Memory B cell (primary cell): ENCODE measurements around the gene KEL.
A peak's percentile ranks its signal among the peaks of the same experiment; 100 is the strongest.

Source experiments
- ATAC-seq: fragments of 150-1000 bp; cut with Tn5 transposase; 2 replicates; pipeline ENCODE4 v1.10.0; 2021; ENCODE audit warnings: low read depth, mild to moderate bottlenecking, moderate library complexity
- DNase-seq, 2 donors: peaks; one replicate each; pipeline ENCODE4 v3.0.0; 2022; ENCODE audit warnings: low spot score in 2 of 2
- H3K27ac Mint-ChIP-seq: one replicate; pipeline ENCODE4 v1.8.0; 2022; ENCODE audit warnings: mild to moderate bottlenecking, moderate library complexity, mixed read lengths
- H3K27me3 Mint-ChIP-seq: one replicate; pipeline ENCODE4 v1.8.0; 2022; ENCODE audit warnings: mixed read lengths
- H3K36me3 Mint-ChIP-seq: one replicate; pipeline ENCODE4 v1.8.0; 2022; ENCODE audit warnings: mild to moderate bottlenecking, mixed read lengths
- H3K4me1 Mint-ChIP-seq: one replicate; pipeline ENCODE4 v1.8.0; 2022; ENCODE audit warnings: mixed read lengths
- H3K4me3 Mint-ChIP-seq: one replicate; pipeline ENCODE4 v1.8.0; 2022; ENCODE audit warnings: mild to moderate bottlenecking, moderate library complexity, mixed read lengths
- H3K9me3 Mint-ChIP-seq: one replicate; pipeline ENCODE4 v1.8.0; 2022; ENCODE audit warnings: mixed read lengths

The KEL gene

DNA sequence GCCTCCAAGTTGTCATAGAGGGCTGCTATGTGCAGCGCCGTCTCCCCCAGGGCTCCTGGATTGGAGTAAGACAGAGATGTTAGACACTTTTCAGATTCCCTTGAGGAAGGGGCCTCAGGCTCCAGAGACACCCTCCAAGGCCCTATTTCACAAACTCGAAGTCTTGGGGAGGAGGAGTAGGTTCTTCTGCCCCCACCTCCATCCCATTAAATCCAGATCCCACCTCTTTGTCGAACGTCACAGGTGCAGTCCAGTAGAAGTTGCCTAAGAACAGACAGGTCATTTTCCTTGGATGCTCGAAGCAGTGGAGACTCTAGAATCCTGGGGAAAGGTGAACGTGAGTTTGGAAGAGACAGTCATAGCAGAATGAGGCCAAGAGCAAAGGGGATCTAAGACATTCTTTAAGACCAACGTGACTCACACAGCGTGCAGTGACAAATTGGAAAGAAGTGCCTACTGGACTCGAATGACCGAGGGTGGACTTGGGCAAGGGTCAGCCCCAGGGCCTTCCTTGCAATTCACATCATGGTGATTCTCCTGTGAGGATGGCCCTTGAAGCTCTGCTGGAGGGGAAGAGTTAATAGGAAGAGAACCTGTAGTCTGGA, 31.9 kb downstream of the KEL start:
- Mint-ChIP-seq H3K36me3 (no peaks in the 10 kb centered on the region), H3K27me3 (peaks cover 9% of the 10 kb centered on the region), H3K27ac (no peak overlapping the region), H3K9me3 (peaks cover 2% of the 10 kb centered on the region), H3K4me1 (peaks cover 22% of the 10 kb centered on the region), H3K4me3 (no peak overlapping the region)
- DNase-seq (no peak), ATAC-seq (no peak)

DNA sequence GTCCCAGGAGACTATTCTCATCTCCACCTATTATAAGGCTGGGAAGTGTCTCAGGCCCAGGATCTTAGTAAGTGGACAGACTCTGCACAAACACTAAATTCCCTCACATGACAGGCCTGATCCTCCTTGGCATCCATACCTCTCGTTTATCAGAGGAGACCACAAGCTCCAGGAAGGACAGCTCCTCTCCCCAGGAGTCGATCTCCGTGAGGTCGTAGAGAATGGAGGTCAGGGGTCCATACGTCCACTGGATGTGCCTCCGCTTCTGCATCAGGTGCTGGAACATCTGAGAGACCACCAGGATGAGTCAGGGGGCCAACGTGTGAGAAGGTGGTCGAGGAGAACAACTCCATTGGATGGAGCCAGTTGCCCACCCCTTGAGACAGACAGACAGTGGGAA, 34.2 kb downstream of the KEL start:
- no peak for DNase-seq
- H3K27ac Mint-ChIP-seq, result peak overlapping the region; percentile 5
- no peak for ATAC-seq
- peaks cover 20% of the 10 kb centered on the region for H3K4me1 Mint-ChIP-seq
- no peak overlapping the region for H3K4me3 Mint-ChIP-seq
- peaks cover 4% of the 10 kb centered on the region for H3K27me3 Mint-ChIP-seq
- peaks cover 2% of the 10 kb centered on the region for H3K9me3 Mint-ChIP-seq
- H3K36me3 Mint-ChIP-seq, result no peaks in the 10 kb centered on the region

DNA sequence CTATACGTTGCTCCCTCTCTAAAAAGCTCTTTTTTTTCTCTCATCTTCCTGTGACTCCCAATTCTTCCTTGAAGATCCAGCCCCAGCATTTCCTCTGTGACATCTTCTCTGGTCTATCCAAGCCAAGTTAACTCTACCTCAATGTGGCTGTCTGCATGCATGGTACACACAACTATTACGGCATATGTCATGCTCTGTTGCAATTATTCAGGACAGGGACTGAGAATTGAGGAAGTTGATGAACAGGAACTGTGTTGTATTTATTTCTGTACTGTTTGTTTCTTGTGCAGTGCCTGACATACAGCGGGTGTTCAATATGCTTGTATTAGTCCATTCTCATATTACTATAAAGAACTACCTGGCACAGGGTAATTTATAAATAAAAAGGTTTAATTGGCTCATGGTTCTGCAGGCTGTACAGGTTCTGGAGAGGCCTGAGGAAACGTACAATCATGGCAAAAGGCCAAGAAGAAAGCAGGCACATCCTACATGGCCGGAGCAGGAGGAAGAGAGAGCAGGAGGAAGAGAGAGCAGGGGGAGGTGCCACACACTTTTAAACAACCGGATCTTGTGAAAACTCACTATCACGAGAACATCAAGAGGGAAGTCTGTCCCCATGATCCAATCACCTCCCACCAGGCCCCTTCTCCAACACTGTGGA, 34.9 kb downstream of the KEL start:
- peaks cover 1% of the 10 kb centered on the region for H3K27me3 Mint-ChIP-seq
- peaks cover 2% of the 10 kb centered on the region for H3K9me3 Mint-ChIP-seq
- peak; percentile 95 for ATAC-seq
- peaks cover 20% of the 10 kb centered on the region for H3K4me1 Mint-ChIP-seq
- H3K36me3 Mint-ChIP-seq, result no peaks in the 10 kb centered on the region
- DNase-seq, result peak in 1 of 2 donors; percentile 9
- peak overlapping the region; percentile 1 for H3K4me3 Mint-ChIP-seq
- peak overlapping the region; percentile 5 for H3K27ac Mint-ChIP-seq

DNA sequence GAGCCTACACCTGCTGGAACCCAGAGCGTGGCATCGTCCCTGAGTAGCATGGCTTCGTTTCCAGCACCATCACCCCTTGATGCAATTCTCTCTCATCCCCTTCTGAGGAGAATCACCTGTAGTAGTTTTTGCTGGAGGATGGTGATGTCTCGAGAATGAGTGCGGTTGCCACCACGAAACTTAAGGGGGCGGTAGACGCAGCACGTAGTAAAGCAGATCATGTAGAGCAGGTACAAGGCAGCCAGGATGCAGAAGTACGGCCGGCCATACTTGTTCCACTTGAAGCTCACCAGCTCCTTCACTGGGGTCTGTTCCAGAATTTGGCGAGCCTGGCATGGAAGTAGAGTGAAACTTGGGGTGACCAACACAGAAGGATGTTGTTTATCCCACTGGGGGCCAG, 36.8 kb downstream of the KEL start:
- ATAC-seq (no peak), DNase-seq (no peak)
- Mint-ChIP-seq H3K4me3 (no peak overlapping the region), H3K4me1 (peaks cover 20% of the 10 kb centered on the region), H3K27me3 (peaks cover 4% of the 10 kb centered on the region), H3K9me3 (peaks cover 2% of the 10 kb centered on the region), H3K27ac (no peak overlapping the region), H3K36me3 (no peaks in the 10 kb centered on the region)

DNA sequence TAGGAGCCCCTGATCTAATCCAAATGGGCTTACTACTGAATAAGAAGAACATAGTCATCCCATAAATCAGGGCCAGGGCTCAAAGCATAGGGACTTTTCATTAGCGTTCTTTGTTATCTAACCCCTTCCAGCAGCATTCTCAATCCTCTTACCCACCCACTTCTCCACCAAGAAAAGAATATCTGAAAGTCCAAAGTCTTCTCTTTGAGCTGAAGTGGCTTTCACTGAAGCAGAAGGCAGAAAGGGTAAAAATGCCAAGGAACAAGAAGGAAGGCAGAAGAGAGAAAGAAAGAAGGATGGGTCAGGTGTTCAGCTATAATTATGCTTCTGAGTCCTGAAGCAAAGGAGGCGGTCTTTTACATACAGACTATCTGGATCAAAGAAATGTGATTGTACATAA, 38.8 kb downstream of the KEL start:
- Mint-ChIP-seq H3K27me3 (peaks cover 12% of the 10 kb centered on the region), H3K4me1 (peaks cover 20% of the 10 kb centered on the region), H3K36me3 (no peaks in the 10 kb centered on the region), H3K9me3 (peaks cover 2% of the 10 kb centered on the region), H3K27ac (no peak overlapping the region), H3K4me3 (no peak overlapping the region)
- no peak for ATAC-seq
- no peak for DNase-seq

DNA sequence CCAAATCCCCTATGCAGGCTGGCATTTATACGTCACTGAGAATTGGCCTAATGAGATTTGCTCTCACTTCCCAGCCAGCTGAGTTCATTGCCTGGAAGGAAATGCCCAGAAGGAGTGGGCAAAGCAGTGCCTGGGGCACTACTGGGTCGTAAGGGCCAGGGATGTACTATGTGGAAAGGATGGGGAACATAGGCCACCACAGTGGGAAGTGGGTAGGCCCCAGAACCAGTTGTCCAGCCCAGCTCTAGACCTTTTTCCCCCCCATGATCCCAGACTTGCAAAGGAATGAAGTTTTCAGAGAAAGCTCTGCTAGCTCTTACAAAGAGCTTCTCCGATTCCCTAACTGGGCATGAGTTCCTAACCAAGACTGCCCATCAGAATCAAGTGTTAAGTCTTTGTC, 42.5 kb downstream of the KEL start:
- Mint-ChIP-seq H3K9me3 (no peaks in the 10 kb centered on the region), H3K4me3 (no peak overlapping the region), H3K27me3 (peaks cover 15% of the 10 kb centered on the region), H3K36me3 (no peaks in the 10 kb centered on the region), H3K27ac (no peak overlapping the region), H3K4me1 (no peaks in the 10 kb centered on the region)
- DNase-seq (no peak), ATAC-seq (no peak)

DNA sequence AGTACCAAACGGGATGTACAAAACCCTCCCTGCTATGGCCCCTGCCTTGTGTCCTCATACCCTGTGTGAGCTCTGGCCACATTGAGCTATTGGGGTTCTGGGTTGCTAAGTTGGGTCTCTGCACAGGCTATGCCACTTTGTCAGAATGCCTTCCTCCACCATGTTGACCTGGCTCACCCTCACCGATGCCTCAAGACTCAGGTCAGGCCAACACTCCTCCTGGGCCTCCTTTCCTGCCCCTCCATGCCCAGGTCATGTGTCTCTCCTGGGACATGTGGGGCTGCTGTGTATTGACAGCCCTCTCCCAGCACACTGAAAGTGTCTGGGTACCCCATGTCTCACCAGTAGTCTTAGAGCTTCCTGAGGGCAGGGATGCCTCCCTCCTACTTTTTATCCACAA, 43.3 kb downstream of the KEL start:
- Mint-ChIP-seq H3K4me3 (no peak overlapping the region), H3K9me3 (no peaks in the 10 kb centered on the region), H3K36me3 (no peaks in the 10 kb centered on the region), H3K27ac (no peak overlapping the region), H3K27me3 (peaks cover 15% of the 10 kb centered on the region), H3K4me1 (no peaks in the 10 kb centered on the region)
- no peak for DNase-seq
- ATAC-seq, result no peak

DNA sequence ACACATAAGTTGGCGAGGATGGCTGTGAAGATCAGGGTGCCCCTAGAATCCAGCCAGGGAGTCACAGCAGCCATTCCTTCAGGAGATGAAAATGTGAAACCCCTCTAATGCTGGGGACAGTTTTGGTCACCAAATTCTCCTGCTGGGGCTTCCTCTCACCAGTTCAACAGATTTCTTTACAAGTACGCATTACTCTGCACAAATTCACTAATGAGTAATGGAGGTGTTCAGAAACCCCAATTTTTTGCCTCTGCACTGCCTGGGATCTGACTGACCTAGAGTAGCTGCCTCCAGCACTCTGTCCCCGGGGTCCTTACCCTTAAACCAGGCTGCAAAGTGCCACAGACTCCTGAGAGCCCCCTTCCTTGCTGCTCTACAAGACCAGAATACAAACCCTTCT, 44.7 kb downstream of the KEL start:
- Mint-ChIP-seq H3K36me3 (no peaks in the 10 kb centered on the region), H3K4me3 (no peak overlapping the region), H3K27ac (no peak overlapping the region), H3K27me3 (peaks cover 16% of the 10 kb centered on the region), H3K4me1 (no peaks in the 10 kb centered on the region), H3K9me3 (no peaks in the 10 kb centered on the region)
- DNase-seq (no peak), ATAC-seq (no peak)

DNA sequence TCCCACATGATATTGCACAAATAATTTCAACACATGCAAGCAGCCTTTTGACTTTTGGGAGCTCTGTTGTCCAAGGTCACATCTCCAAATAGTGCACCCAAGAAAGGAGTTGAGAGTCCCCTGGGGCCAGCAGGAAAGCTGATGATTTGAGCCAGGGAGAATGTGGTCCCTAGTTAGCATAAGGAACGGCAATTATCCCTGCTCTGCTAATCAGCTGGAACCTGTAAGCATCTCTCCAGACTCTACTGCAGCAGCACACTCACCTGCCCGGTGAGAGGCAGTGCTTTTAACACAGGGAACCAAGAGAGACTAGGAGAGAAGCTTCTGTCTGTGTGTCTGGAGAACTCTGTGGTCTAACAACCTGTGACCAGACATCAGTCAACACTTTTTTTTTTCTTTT, 45.7 kb downstream of the KEL start:
- no peak overlapping the region for H3K4me3 Mint-ChIP-seq
- no peaks in the 10 kb centered on the region for H3K4me1 Mint-ChIP-seq
- no peak overlapping the region for H3K27ac Mint-ChIP-seq
- H3K9me3 Mint-ChIP-seq, result no peaks in the 10 kb centered on the region
- H3K27me3 Mint-ChIP-seq, result peaks cover 16% of the 10 kb centered on the region
- no peaks in the 10 kb centered on the region for H3K36me3 Mint-ChIP-seq
- ATAC-seq, result no peak
- DNase-seq, result no peak

DNA sequence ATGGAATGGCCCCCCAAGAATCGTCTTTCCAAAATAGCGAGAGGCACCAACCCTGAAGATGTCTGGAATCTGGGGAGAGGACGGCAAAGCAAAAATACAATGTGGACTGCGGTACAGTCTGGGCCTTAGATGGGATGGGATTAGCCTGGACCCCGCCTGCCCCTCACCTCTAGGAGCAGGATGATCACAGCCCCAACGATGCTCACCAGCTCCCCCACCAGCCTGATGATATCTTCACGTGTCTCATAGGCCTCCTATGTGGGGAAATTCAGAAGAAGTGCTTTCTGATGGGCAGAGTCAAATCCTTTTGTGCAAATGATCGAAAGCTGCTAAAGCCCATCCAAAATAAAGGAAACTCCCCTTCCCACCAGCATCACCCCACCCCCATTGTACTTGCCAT, 46.8 kb downstream of the KEL start:
- no peaks in the 10 kb centered on the region for H3K9me3 Mint-ChIP-seq
- H3K4me3 Mint-ChIP-seq, result no peak overlapping the region
- H3K27ac Mint-ChIP-seq, result no peak overlapping the region
- H3K4me1 Mint-ChIP-seq, result no peaks in the 10 kb centered on the region
- H3K27me3 Mint-ChIP-seq, result peaks cover 19% of the 10 kb centered on the region
- no peak for DNase-seq
- no peak for ATAC-seq
- no peaks in the 10 kb centered on the region for H3K36me3 Mint-ChIP-seq

DNA sequence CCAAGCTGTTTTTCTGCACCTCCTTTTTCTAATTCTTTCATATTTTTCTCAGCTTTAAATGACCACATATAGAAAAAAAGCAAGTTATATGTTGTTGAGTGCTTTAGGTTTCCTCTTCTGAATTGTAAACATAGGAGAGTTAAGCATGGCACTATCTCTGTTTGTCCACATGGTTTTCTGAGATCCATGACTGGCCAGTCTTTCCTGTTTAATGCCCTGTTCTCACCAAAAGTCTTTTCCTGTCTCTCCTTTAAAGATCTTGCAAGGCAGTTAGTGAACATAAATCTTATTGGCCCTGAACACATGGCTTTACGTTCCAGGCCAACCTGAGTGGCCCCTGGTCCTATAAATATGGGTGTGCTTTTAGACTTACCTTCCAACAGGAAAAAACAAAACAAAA, 48.0 kb downstream of the KEL start:
- no peaks in the 10 kb centered on the region for H3K36me3 Mint-ChIP-seq
- H3K27me3 Mint-ChIP-seq, result peaks cover 16% of the 10 kb centered on the region
- H3K4me3 Mint-ChIP-seq, result no peak overlapping the region
- no peak overlapping the region for H3K27ac Mint-ChIP-seq
- no peaks in the 10 kb centered on the region for H3K4me1 Mint-ChIP-seq
- ATAC-seq, result no peak
- H3K9me3 Mint-ChIP-seq, result no peaks in the 10 kb centered on the region
- no peak for DNase-seq

DNA sequence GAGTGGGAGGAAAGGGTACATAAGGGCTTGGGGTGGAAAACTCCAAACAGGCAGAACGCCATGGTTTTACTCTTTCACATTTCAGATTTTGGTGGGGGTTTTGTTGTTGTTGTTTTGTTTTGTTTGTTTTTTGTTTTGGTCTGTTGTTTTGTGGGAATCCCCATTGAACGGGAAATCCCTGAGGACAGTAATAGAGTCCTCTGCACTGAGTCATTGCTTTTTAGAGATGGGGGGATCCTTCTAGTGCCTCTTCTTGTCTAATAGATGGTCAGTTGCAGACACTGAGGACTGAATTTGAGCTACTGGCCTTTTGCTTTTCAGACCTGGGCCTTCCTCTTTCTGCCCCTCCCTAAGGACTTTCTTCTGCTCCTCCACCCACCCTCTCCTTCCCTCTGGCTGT, 48.6 kb downstream of the KEL start:
- peaks cover 17% of the 10 kb centered on the region for H3K27me3 Mint-ChIP-seq
- no peak for ATAC-seq

DNA sequence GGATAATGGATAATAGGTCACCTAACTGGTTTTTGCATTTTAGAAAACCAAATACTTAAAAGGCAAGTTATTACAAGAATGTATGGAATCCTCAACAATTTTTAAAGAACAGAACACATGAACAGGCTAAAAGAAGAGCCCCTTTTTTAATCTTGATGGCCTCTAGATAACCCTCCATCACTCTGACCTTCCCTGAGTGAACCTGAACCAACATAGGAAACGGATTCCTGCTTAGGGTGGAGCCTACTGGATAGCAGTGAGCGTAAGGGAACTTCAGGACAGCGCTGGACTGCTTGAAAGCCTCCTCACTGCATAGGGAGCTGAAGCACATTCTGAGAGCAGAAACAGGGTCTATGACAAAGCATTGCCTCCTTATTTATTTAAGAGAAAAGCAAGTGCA, 49.1 kb downstream of the KEL start:
- no peaks in the 10 kb centered on the region for H3K9me3 Mint-ChIP-seq
- H3K4me3 Mint-ChIP-seq, result no peak overlapping the region
- H3K27ac Mint-ChIP-seq, result no peak overlapping the region
- ATAC-seq (no peak), DNase-seq (no peak)
- no peaks in the 10 kb centered on the region for H3K36me3 Mint-ChIP-seq
- peaks cover 13% of the 10 kb centered on the region for H3K27me3 Mint-ChIP-seq
- no peaks in the 10 kb centered on the region for H3K4me1 Mint-ChIP-seq

More for the DNA sequence above, 48.6 kb downstream of the KEL start:
- no peak overlapping the region for H3K4me3 Mint-ChIP-seq
- no peaks in the 10 kb centered on the region for H3K4me1 Mint-ChIP-seq
- no peak overlapping the region for H3K27ac Mint-ChIP-seq
- no peaks in the 10 kb centered on the region for H3K9me3 Mint-ChIP-seq
- DNase-seq, result no peak
- H3K36me3 Mint-ChIP-seq, result no peaks in the 10 kb centered on the region

DNA sequence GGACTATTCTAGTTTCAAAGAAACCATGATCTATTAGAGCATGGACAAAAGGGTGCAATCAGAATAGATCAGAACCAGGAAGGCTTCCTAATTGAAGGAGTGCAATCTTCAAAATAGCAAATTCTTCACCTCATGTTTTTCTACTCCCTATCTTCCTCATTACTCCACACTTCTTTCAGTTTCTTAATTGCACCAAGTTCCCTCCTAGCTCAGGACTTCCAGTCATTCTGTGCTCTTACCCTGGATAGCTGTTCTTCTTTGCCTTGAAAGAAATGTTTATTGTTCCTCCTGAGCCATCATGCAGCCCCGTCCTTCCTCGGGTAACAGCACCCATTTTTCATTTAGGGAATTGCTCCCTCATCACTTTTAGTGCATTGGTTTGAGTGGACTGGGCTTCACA, 51.7 kb downstream of the KEL start:
- peaks cover 3% of the 10 kb centered on the region for H3K9me3 Mint-ChIP-seq
- no peaks in the 10 kb centered on the region for H3K36me3 Mint-ChIP-seq
- DNase-seq (no peak), ATAC-seq (no peak)
- no peaks in the 10 kb centered on the region for H3K4me1 Mint-ChIP-seq
- H3K27ac Mint-ChIP-seq, result no peak overlapping the region
- no peak overlapping the region for H3K4me3 Mint-ChIP-seq
- H3K27me3 Mint-ChIP-seq, result peaks cover 13% of the 10 kb centered on the region

DNA sequence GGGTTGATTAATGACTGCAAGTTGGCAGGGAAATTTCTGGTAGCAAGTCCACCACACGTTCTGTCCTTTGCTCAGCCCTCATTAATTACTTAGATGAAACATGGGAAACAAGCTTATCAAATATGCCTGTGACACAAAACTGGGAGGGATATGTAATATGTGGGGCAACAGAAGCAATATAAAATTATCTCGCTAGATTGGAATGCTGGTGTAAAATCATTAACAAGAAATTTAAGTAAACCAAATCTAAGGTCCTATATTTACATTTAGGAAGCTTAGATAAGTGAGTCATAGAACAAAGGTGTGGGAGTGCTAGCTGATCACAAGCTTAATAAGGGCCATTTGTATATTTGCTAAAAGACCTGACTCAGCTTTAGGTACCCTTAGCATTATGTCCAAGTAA, 52.1 kb downstream of the KEL start:
- Mint-ChIP-seq H3K27me3 (peaks cover 13% of the 10 kb centered on the region), H3K4me3 (no peak overlapping the region), H3K9me3 (peaks cover 3% of the 10 kb centered on the region), H3K27ac (no peak overlapping the region), H3K36me3 (no peaks in the 10 kb centered on the region), H3K4me1 (no peaks in the 10 kb centered on the region)
- DNase-seq (no peak), ATAC-seq (no peak)
